HG03520 (cell line): ENCODE results near the gene SENP1.
"Not testable (repeated sequence)": the region's sequence is repeated elsewhere in the genome, so short reads cannot be mapped to it uniquely, and the experiment has no call there.

Experiments used
- ATAC-seq: cut with Tn5 transposase; IDR thresholded peaks from one replicate; pipeline ENCODE4 v1.9.1; 2021; ENCODE audit warnings: mild to moderate bottlenecking, moderate library complexity; ENCODE audit not compliant: unreplicated experiment

The SENP1 gene

DNA sequence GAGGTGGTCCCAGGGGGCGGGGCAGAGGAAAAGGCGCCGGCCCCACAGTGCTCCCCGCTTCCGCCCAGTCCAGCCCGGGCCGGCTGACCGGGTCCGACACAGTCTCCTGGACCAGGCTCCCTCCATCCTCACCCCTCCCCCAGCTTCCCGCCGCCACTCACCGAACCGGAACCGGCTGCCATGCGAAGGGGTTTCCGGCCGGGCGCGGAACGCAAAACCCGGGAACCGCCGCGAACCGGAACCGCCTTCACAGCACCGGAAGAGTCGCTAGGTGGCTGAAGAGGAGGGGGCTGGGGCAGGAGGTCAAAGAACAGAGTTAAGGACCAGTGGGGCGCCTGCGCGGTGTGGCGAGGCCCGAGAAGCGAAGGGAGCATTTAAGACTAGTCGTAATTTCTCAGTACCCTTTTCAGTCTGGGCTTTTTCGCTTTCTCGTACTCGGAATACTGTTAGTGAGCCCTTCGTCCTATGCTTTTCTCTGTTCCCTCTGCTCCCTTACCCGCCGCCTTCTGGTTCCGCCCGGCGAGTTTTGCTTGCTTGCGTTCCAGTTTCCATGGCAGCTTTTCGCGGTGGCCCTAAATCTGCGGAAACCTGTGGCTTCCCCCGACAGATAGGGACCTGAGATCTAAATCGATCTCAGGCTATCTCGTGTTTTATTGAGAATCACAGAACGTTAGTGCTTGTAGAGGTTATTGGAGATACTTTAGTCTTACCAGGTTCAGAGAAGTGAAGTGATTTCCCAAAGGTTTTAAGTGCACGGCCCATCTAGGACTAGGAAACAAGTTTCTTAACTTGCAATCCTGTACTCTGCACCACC is at the start of gene SENP1:
Gene SENP1 (minus strand): TSS at position 213 of the 814 bp plus-strand sequence. CDS start 4,607 bp downstream, outside the sequence.
- ATAC-seq, result peak; percentile 62

DNA sequence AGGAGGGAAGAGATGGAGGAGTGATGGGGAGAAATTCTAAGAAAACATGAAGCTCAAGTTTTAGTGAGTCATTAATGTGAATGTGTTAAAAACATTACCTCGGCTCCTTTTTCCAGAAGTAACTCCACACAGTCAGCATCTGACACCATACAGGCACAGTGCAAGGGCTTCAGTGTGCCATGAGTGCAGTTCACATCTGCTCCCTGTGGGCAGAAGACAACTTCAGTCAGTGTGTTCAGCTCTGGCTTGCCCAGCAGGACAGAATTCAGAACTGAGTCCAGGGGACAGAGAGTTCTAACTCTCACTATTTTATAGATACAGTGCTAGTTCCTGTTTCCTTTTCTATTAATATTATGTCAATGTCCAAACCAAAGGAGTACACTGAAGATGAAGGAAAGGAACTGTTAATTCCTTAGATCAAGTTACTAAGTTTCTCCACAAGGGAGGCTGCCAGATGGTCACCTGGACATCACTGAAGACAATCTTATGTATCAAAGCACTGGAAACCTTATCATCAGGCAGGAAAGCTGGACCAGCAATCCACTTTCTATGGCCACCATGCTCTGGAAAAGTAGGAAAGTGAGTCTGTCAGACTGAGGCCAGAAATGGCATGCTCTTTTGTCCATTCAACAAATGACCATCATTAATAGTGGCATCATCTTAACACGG is 45.4 kb upstream of the SENP1 start:
- no peak for ATAC-seq

DNA sequence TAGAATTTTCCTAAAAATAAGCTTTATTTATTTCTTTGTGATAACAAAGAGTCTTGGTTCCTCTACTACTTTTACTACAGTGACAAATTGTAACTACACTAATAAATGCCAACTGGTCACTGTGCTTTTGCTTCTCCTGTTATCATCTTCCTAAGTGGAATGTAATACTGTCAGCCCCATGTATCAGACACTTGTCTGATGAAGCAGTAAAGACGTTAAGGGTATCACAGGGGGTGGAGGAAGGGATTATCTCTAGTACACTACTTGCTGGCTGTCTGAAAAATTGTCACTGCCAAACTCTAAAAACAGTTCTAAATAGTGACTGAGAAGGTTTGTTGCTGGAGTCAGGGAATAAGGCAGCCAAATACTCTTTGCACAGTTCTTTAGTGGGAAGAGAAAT is 40.1 kb upstream of the SENP1 start:
- no peak for ATAC-seq

DNA sequence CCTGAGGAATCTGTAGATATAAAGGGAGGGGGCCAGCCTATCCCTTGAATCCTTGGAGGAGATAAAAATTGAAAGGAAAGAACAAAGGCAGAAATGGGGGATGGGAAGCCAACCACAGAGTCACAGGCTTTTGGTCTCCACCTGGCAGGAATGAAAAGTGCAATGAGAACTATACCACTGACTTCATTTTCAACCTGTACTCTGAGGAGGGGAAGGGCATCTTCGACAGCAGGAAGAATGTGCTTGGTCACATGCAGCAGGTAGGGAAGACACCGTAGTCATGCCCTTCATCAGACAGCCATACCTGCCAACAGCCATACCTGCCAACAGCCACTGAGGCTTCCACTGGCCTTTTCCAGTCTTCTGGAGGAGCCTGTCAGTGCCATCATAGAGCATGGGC is 38.0 kb upstream of the SENP1 start:
- no peak for ATAC-seq

DNA sequence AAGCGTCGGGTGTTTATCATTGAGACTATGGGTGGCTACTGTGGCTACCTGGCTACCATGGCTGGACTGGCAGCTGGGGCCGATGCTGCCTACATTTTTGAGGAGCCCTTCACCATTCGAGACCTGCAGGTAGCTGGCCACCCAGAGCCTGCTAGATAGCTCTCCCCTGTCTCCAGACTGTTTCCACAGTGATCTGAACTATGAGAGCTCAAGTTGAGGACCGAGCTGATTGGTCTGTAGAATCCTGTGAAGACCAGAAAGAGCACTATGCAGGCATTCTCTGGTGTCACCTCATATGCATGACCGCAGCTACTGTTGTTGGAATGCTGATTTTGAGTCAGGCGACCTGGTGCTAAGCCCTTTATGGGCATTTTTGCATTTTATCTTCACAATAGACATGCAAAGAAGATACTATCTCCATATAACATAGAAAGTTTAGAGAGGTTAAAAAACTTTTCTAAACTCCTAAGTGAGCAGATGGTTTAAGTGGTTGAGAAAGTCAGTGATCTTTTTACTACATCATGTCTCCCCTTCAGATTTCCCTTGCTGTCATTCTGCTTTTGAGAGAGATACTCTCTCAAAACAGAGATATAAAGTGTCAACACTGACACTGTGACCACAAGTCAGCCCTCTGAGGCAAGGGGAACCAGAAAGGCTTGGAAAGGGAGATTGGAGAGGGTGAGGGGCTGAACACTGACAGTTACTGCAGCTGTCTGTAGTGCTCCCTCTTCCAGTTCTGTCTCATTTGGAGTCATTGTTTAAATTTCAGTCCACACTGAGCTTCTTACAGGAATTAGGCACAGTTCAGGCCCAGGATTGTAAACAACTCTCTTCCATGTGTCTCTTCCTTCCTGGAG is 37.2 kb upstream of the SENP1 start:
- no peak for ATAC-seq

DNA sequence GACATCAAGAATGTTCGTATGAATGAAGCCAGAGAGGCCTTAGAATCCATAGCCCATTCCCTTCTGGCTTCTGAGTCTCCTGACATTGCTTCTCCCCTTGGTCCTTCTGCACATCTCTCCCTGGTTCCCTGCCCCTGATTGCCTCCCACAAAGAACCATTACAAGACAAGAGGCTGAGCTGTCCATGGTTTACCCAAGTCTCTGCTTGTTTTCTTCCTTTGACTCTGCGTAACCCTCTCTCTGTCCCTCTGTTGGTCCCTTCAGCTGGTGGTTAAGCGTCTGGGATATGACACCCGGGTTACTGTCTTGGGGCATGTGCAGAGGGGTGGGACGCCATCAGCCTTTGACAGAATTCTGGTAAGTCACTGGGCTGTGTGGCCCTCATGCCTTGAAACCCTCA is 29.1 kb upstream of the SENP1 start:
- no peak for ATAC-seq

DNA sequence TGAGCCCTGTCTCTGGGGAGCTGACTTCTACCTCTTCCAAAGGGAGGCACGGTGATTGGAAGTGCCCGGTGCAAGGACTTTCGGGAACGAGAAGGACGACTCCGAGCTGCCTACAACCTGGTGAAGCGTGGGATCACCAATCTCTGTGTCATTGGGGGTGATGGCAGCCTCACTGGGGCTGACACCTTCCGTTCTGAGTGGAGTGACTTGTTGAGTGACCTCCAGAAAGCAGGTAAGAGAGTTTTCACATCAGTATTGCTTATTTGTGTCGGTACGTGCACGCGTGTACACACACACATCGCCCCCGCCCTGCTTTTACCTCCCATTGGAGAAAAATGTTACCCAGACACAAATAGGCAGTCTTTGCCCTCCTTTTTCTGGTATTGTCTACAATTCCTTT is 26.9 kb upstream of the SENP1 start:
- no peak for ATAC-seq

DNA sequence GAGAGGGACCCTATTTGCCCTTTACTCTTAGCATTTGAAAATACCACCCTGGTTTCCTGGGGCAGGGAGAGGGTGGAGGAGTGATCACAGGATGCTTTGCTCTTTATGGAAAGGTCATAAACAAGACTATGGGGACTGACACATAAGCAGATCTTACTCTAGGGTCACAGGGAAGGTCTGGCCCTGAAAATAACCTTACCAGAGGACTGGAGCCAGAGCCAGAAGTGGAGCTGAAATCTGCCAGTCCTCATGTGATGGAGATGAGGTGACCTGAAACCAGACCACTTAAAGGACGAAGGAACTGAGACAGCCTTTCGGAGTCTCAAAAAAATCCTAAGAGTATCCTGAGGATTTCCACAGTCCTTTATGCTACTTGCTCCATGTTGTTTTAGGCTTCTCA is 25.6 kb upstream of the SENP1 start:
- no peak for ATAC-seq

DNA sequence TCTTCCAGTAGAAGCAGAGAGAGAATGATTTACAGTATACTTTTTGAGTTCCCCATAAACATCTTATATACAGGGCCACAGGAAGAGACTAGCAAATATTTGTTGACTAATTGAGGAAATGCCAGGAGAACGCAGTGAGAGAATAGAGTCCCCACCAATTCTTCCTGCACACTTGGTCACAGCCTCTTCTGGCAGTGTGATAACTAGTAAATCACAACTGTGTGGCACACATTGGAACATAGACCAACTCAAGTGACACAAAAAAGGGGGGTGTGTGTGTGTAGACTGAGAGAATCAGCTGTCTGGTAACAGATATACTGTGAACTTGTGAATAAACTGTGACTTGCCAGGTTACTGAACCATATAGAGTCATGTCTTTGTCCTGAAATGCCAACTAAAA is 23.5 kb upstream of the SENP1 start:
- ATAC-seq, result no peak

DNA sequence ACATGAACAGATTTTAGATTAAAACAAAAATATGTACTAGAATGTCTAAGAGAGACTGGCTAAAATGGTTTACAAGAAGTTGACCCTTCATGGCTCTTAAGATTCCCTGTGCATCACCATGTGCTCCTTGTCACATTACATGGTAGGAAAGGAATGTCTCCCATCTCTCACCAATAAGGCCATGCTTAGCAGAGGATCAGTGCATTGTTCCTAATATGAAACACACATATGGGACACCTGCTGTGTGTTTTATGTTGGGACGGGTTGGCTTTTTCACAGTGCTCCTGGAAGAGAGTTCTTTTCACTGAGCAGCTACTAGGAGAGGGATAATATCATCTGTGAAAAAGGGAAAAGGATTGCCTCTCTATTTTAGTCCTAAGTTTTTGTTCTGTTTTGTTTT is 22.9 kb upstream of the SENP1 start:
- ATAC-seq, result no peak

DNA sequence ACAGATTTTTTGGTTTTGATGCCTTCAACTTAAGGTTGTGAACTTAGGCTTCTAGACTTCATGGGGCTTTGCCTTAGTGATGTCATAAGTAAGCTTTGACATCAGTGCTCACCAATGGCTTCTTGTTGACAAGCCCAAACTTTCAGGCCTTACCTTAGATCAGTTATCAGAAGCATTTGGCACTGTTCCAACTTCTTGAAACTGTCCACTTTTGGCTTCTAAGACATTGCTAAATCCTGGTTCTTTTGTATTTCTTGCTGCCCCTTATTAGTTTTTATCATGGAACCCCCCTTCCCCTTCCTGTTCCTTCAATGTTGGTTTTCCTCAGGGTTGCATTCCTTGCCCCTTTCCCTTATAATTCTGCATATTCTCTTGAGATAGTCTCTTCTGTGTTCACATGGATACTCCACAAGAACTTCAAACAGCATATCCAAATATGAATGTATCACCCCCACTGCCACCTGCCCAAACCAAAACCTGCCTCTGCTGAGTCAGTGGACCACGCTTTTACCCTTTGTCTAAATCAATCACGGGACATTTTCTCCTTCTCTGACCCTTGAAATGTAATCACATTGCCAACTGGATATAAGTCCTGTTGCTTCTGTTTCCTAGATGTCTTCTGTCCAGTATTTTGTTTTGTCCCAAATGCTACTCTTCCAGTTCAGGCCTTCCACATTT is 21.2 kb upstream of the SENP1 start:
- ATAC-seq, result no peak

DNA sequence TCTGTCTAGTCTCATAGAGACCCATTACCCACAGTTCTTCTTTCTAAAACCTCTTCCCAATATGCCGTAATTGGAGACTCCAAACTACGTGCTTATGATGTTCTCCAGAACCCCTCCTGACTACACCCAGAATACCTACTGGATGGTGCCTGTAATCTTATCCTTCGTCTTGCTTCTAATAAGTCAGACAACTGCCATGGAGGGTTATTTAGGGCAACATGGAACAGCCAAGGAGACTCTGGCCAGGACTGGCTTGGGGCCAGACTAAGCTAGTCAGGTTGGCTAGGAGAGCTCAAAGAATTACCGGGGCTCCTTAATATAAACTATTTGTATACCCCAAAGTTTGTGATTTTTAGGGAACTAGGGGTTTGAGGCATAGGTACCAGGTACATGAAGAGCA is 20.1 kb upstream of the SENP1 start:
- ATAC-seq, result no peak

DNA sequence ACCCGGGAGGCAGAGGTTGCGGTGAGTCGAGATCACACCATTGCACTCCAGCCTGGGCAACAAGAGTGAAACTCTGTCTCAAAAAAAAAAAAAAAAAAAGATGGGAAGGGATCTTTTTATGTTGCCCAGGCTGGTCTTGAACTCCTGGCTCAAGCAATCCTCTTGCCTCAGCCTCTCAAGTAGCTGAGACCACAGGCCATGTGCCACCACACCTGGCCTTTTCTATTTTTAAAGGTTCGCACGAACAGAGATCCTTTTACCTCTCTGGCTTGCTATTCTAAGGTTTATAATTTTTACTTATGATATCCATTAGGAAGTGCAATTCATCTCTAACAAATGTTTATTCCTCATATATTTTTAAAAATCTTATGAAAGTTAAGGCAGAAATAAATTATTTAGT is 19.7 kb upstream of the SENP1 start:
- not testable (repeated sequence) for ATAC-seq

DNA sequence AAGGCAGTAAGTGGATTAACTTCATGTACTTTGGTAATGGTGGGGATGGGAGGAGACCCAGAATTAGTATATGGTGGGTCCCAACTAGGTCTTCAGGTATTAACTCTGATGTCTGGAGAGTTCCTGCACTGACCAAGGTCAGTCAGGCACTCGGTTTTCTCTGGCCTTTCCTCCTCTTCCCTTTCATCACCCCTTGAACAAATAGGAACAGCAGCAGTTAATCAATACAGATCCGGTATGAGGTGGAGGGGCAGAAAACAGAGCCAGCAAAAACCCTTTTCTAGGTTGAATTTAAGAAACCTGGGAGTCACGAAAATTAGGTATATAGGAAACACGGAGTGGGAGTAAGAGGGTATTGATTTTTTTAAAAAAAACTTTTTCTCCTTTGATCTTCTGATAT is 17.3 kb upstream of the SENP1 start:
- no peak for ATAC-seq

DNA sequence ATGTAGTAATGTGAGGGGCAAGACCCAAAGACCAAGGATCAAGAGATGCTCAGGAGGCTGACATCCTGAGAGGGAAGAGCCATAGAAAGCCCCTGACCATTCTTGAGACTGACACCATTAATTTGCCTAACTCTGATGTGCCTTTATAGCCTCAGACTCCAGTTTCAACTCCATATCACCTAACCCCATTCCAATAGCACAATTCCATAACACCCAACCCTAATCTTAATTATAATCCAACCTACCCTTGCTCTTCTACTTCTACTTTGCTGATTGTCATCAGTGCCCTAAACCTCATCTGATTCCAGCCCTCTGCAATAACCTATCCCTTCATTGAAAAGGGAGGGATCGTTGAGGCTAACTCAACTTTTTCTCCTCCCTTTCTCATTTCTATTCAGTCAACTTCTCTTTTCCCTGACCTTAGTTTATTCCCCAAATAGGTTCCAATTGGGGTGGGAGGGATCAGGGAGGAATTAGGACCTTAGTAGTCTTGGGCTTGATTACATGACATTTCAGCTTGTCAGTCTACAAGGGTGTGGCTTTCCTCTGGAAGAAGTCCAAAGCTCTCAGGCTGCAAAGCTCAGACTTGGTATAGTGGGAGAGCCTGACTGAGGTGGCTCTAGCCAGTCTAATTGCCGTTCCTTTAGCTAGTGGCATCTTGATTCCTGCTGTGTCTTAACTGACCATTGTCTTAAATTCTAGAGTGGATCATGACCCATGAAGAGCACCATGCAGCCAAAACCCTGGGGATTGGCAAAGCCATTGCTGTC is 16.4 kb upstream of the SENP1 start:
- ATAC-seq, result no peak

DNA sequence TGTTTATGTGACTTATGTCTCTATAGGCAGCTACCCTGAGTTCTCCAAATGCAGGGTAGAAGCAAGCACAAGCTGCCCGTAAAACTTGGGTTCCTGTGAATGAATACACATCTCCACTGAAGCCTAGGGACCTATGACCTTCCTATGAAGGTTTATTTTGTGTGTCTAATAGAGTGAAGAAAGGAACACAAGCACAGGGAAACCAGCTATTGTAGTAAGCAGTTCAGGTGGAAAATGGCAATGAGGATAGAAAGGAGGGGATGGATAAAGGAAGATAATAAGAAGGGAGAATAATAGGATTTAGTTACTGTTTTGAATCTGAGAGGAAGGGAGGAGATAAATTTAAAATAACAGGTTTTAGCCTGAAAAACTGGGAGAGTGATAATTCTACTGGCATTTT is 15.6 kb upstream of the SENP1 start:
- ATAC-seq, result no peak

DNA sequence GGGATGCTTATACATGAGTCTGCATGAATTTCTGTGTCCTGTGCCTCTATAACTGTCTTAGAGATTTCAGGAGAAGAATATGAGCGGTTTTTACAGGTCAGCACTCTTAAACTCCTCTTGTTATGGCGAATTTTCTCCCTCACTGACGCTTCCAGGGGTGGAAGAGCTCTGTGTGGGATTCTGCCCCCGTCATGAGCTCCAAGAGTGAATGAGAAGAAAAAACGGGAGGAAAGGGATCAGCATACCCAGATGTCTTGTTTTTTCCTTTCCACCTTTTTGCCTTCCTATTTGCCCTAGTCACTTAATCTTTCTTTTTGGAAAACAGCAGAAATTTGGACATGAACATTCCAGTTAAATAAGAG is 13.9 kb upstream of the SENP1 start:
- ATAC-seq, result no peak

DNA sequence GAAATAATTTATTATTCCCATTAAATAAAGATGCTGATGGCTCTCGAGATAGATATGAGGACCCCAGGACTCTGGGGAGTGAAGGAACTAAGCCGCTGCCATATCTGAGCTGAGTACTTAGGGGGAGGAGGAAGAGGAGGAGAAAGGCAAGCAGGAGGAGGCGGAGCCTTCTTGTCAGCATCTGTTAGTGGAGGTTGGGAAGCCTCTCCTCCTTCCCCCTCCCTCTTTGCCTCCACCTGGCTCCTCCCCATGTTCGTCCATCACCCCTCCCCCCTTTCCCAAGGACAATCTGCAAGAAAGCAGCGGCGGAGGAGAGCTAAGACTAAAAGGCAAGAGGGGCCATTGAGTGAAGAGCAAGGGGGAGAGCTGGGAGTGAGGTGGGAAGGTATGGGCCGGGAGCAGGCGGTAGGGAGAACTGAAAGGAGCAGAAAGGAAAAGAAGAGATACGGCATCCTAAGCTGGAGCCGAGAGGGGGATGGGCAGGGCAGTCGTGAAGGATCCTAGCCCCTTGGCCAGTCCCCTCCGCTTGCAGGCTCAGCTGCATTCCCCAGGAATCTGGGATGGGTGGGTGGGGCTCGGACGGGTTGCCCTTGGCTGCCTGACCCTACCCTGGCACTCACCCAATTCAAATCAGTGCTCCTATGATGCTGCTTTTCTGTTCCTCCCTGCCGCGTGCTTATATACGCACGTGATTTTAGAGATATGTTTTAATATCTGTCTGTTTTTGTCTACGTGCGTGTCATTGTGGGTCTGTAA is 13.4 kb upstream of the SENP1 start, which contains the start of gene PFKM:
Gene PFKM (plus strand): TSS at position 287 of the 756 bp plus-strand sequence. CDS start 3,411 bp downstream, outside the sequence.
- peak; percentile 95 for ATAC-seq

DNA sequence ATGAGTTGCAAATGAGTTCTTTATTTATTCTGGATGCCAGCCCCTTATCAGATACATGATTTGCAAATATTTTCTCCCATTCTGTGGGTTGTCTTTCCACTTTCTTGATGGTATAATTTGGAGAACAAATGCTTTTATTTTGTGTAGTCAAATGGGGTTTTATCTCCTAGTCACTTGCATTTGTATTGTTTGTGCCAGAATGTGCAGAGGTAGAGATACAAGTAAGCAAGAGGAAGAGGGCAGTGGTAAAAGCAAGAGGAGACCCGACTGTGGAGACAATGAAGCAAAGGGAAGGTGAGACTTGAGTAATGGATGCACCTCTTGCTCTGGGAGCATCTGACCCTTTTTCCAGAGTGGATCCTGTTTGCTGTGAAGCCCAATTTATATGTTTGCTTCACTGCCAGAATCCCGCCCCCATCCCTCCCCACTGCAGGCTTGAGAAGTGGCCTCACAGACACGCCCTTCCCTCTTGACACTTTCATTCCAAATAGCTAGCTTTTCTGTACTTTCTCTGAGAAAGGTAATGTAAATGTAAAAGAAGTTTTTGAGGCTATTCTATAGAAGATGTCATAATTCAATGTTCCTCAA is 12.5 kb upstream of the SENP1 start:
- ATAC-seq, result no peak
